T-helper 2 cell treated with Interferon-gamma antibody and Interleukin-4, amounts not matched to agents 100 ng/mL and 5 ng/mL, for 36 hours (primary cell): Measurements from ENCODE around the gene SPSB3. TPM values are rescaled to one million over a fixed set of nuclear protein-coding genes. Genes with fewer than 3 reads are reported as not detected.

ENCODE experiments used
- intact Hi-C: fragments of 100-400 bp; cut with micrococcal nuclease; formaldehyde crosslinking; loops from one replicate; pipeline ENCODE4 v1.15.1; 2023
- total RNA-seq: library from RNA; stranded (reverse); gene quantifications from 2 replicates; pipeline ENCODE4 v1.2.3, GENCODE V29; 2022

The SPSB3 gene
- total RNA-seq, result 29.5 and 32.7 TPM in 2 replicates

GRCh38 chr16:1782408-1783264, at the start of gene SPSB3, which contains the start of gene NUBP2:
SPSB3 (minus strand) TSS chr16:1782571; CDS start chr16:1781483, 1,088 bp downstream.
NUBP2 (plus strand) TSS chr16:1782960; CDS start chr16:1783021, 61 bp downstream.
- intact Hi-C loops, result loop anchor here (1.0 to 5.0 kb wide), 4 partner anchors 9 to 362 kb away; partner anchors contain the start of genes CRAMP1, HAGH, IFT140 and MRPS34

- intact Hi-C loops, result no loop called here
These were observed 49.1 kb upstream of the SPSB3 start for GRCh38 chr16:1831186-1832075.

- intact Hi-C loops, result no loop called here
These were observed 47.8 kb upstream of the SPSB3 start for GRCh38 chr16:1830213-1830612.

GRCh38 chr16:1828645-1829410, 46.5 kb upstream of the SPSB3 start:
- intact Hi-C loops, result no loop called here

GRCh38 chr16:1826691-1827573, 44.6 kb upstream of the SPSB3 start, which contains the start of the genes FAHD1 and HAGH:
FAHD1 (plus strand) TSS chr16:1827206; CDS start chr16:1827239, 33 bp downstream.
HAGH (minus strand) TSS chr16:1826825; CDS start chr16:1826787, 38 bp downstream.
- intact Hi-C loops, result loop anchor here (1.0 to 2.0 kb wide), 3 partner anchors 45 to 216 kb away; partner anchors contain the start of genes JPT2, NUBP2 and SPSB3

GRCh38 chr16:1825864-1826690, 43.7 kb upstream of the SPSB3 start:
- intact Hi-C loops, result loop anchor here (1.0 to 2.0 kb wide), 3 partner anchors 44 to 215 kb away; partner anchors contain the start of genes JPT2, NUBP2 and SPSB3

GRCh38 chr16:1825381-1825863, 43.1 kb upstream of the SPSB3 start:
- intact Hi-C loops, result no loop called here

- intact Hi-C loops, result no loop called here
These were observed 41.5 kb upstream of the SPSB3 start for GRCh38 chr16:1823821-1824220.

- intact Hi-C loops, result no loop called here
These were observed 40.4 kb upstream of the SPSB3 start for GRCh38 chr16:1822801-1823200.

GRCh38 chr16:1821861-1822611, 39.7 kb upstream of the SPSB3 start:
- intact Hi-C loops, result no loop called here

- intact Hi-C loops, result no loop called here
These were observed 38.5 kb upstream of the SPSB3 start for GRCh38 chr16:1820946-1821290.

- intact Hi-C loops, result no loop called here
These were observed 38.0 kb upstream of the SPSB3 start for GRCh38 chr16:1820096-1820945.

- intact Hi-C loops, result no loop called here
These were observed 37.2 kb upstream of the SPSB3 start for GRCh38 chr16:1819611-1820010.

- intact Hi-C loops, result no loop called here
These were observed 36.6 kb upstream of the SPSB3 start for GRCh38 chr16:1818873-1819525.

- intact Hi-C loops, result no loop called here
These were observed 36.0 kb upstream of the SPSB3 start for GRCh38 chr16:1818204-1818872.

GRCh38 chr16:1817716-1818115, 35.3 kb upstream of the SPSB3 start:
- intact Hi-C loops, result no loop called here
